Suprapubic skin (tissue), 4 donors: ENCODE data around the gene MIA. TPM values are rescaled to one million over a fixed set of nuclear protein-coding genes. Genes with fewer than 3 reads are reported as not detected.

Experiments
- DNase-seq, 2 donors: peaks; one replicate each; pipeline ENCODE4 v3.0.0-alpha.2; 2019; ENCODE audit warnings: low spot score in 2 of 2
- H3K27ac ChIP-seq: fragments of 200-600 bp; sonication (generic); one replicate; pipeline ENCODE4 v1.5.1; 2019
- H3K27me3 ChIP-seq: fragments of 200-600 bp; sonication (generic); one replicate; pipeline ENCODE4 v1.5.1; 2019
- H3K36me3 ChIP-seq: fragments of 200-600 bp; sonication (generic); one replicate; pipeline ENCODE4 v1.5.1; 2019
- H3K4me1 ChIP-seq: fragments of 200-600 bp; sonication (generic); one replicate; pipeline ENCODE4 v1.5.1; 2019
- H3K4me3 ChIP-seq: fragments of 200-600 bp; sonication (generic); one replicate; pipeline ENCODE4 v1.5.1; 2019; ENCODE audit warnings: mild to moderate bottlenecking
- H3K9me3 ChIP-seq: fragments of 200-600 bp; sonication (generic); one replicate; pipeline ENCODE4 v1.5.1; 2019
- CTCF ChIP-seq, 2 donors: fragments of 200-600 bp in 1 of 2; fragments of 450-650 bp in 1 of 2; sonication (generic) in 1 of 2; IDR thresholded peaks; one replicate each; pipeline ENCODE4 v1.5.1; 2016 to 2019; ENCODE audit warnings: antibody characterized with exemption in 2 of 2, mild to moderate bottlenecking in 1 of 2, moderate library complexity in 1 of 2
- EP300 ChIP-seq: sonication (generic); formaldehyde crosslinking; IDR thresholded peaks from one replicate; pipeline ENCODE4 v1.6.1; 2017; ENCODE audit warnings: antibody characterized with exemption
- POLR2A ChIP-seq, 2 donors: fragments of 450-650 bp; IDR thresholded peaks; one replicate each; pipeline ENCODE4 v1.6.1; 2017; ENCODE audit warnings: antibody characterized with exemption in 2 of 2, mild to moderate bottlenecking in 2 of 2, moderate library complexity in 2 of 2
- POLR2AphosphoS5 ChIP-seq, 3 donors: sonication (generic); formaldehyde crosslinking; IDR thresholded peaks; one replicate each; pipeline ENCODE4 v1.6.1; 2017; ENCODE audit warnings: antibody characterized with exemption in 3 of 3
- WGBS: methylation state at CpG from one replicate; pipeline ENCODE4 v1.1.5; 2018; 5-methylcytosine and 5-hydroxymethylcytosine counted together
- total RNA-seq, 4 donors: library from RNA; depleted of rRNA; stranded (reverse); fragments of >200 nt; gene quantifications; one replicate each; pipeline ENCODE4 v1.1.0, GENCODE V29; 2016

The MIA gene
- total RNA-seq, 4 donors from 2014 or later: 4.8 to 15.1 (median 9.9) TPM

DNA sequence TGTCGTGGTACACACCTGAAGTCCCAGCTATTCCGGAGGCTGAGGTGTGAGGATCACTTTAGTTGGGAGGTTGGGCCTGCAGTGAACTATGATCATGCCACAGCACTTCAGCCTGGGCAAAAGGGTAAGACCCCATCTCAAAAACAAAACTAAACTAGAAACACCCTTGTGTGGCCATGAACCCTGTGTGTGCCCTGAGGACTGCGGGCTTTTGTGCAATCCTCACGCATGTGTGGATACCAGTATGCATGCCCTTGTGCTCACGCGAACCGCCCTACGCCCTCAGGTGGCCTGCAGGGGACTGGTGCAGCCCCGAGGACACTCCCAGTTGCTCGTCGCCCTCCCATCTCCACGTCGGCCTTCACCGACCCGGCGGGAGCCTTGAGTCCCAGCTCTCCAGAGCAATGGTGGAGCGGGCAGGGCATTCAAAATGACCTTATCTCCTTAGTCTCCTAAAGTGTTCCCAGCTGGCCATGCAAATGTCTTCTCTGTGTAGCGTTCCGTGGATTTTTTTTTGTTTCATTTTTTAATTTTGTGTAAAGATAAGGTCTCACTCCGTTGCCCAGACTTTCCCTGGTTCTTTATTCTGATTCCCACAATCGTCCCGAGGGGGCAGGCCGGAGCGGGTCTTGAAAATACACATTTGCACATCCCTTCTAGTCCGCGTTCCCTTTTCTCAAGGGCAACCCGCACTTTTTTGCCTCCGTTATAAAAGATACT lies 22.8 kb downstream of the MIA start:
- DNase-seq: peak; percentile 85 to 87

GRCh38 chr19:40798683-40799557 lies 23.6 kb downstream of the MIA start, which contains the start of gene EGLN2:
EGLN2 (plus strand) TSS chr19:40799191; CDS start chr19:40800573, 1,382 bp downstream.
- WGBS: under 1% methylated on average over 34 of the region's 110 CpGs
- Histone ChIP-seq H3K4me1 (peaks cover 50% of the 10 kb centered on the region), H3K9me3 (no peaks in the 10 kb centered on the region), H3K27me3 (no peaks in the 10 kb centered on the region), H3K36me3 (peaks cover 8% of the 10 kb centered on the region), H3K4me3 (peak within 1 kb of the TSS; percentile 97), H3K27ac (peak within 1 kb of the TSS; percentile 97)
- peak; percentile 100 for DNase-seq
- TF ChIP-seq POLR2AphosphoS5 (IDR thresholded peaks at IDR 0.05) (peak in 2 of 3 donors; percentile 63 to 97), CTCF (IDR thresholded peaks at IDR 0.05) (no peak), POLR2A (IDR thresholded peaks at IDR 0.05) (peak in 1 of 2 donors; percentile 56), EP300 (no peak)

More for the DNA sequence above, 22.8 kb downstream of the MIA start:
- Histone ChIP-seq H3K36me3 (peaks cover 8% of the 10 kb centered on the region), H3K27me3 (no peaks in the 10 kb centered on the region), H3K4me1 (peaks cover 42% of the 10 kb centered on the region), H3K4me3 (peak overlapping the region; percentile 97), H3K9me3 (no peaks in the 10 kb centered on the region), H3K27ac (peak overlapping the region; percentile 84)
- TF ChIP-seq CTCF (IDR thresholded peaks at IDR 0.05) (peak; percentile 23 to 35), POLR2A (IDR thresholded peaks at IDR 0.05) (no peak)
- 12% methylated on average over 22 of the region's 28 CpGs for WGBS

DNA sequence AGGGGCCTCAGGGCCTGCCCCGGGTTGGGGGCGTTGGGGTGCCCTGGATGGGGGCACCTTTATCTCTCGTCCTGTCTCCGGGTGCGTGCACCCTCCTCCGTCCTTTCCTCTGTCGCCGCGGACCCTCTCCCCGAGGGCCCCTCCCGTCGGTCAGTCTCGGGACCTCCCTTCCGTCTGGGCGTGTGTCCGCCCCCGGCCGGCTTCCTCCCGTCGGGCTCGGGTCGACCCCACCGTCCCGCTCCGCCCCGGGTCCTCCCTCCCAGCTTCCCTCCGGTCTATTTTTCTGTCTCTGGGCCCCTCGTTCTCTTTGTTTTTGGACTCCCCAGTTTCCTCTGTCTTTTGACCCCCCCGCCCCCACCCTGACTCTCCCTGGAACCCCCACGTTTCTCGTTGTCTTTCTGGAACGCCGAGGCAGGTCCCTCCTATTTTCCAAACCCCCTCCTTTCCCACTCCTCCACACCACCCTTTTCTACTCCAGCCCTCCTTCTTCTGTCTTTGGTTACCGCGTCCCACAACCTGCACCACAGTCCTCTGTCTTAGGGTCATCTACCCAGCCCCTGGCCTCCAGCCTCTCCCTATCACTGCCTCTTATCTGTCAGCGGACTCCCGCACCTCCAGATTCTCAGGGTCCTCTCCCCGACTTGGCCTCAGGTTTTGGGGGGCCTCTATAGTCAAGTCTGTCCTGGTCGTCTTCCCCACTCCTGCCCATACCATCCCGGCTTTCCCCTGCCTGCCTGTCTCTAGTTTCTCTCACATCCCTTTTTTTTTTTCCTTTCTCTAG lies 24.4 kb downstream of the MIA start:
- no peaks in the 10 kb centered on the region for H3K9me3 ChIP-seq
- peak in 1 of 2 donors; percentile 86 for DNase-seq
- 3% methylated on average over 39 of the region's 40 CpGs for WGBS
- H3K4me3 ChIP-seq: peak overlapping the region; percentile 97
- peak overlapping the region; percentile 97 for H3K27ac ChIP-seq
- TF ChIP-seq CTCF (IDR thresholded peaks at IDR 0.05) (no peak), POLR2A (IDR thresholded peaks at IDR 0.05) (no peak), POLR2AphosphoS5 (IDR thresholded peaks at IDR 0.05) (no peak), EP300 (no peak)
- peaks cover 8% of the 10 kb centered on the region for H3K36me3 ChIP-seq
- H3K27me3 ChIP-seq: no peaks in the 10 kb centered on the region
- H3K4me1 ChIP-seq: peaks cover 59% of the 10 kb centered on the region

GRCh38 chr19:40800339-40800996 lies 25.1 kb downstream of the MIA start:
- Histone ChIP-seq H3K4me1 (peaks cover 66% of the 10 kb centered on the region), H3K27me3 (no peaks in the 10 kb centered on the region)

More at GRCh38 chr19:40800339-40800996, 25.1 kb downstream of the MIA start:
- no peak for DNase-seq
- H3K36me3 ChIP-seq: peaks cover 8% of the 10 kb centered on the region
- 42% methylated on average over 11 of the region's 27 CpGs for WGBS
- no peak for TF ChIP-seq EP300
- TF ChIP-seq POLR2A (IDR thresholded peaks at IDR 0.05): no peak
- TF ChIP-seq CTCF (IDR thresholded peaks at IDR 0.05): no peak
- no peak for TF ChIP-seq POLR2AphosphoS5 (IDR thresholded peaks at IDR 0.05)
- H3K4me3 ChIP-seq: peak overlapping the region; percentile 97
- peak overlapping the region; percentile 97 for H3K27ac ChIP-seq
- no peaks in the 10 kb centered on the region for H3K9me3 ChIP-seq
